Muscle of back (tissue), 10 donors: ENCODE results near the gene OR13C3. TPM values are rescaled to one million over a fixed set of nuclear protein-coding genes. Genes with fewer than 3 reads are reported as not detected.

Experiments used
- polyA plus RNA-seq, 10 donors: library from polyadenylated mRNA; unstranded; fragments of 120-200 nt; gene quantifications; one replicate each; pipeline ENCODE4 v1.2.1, GENCODE V29; 2013; ENCODE audit not compliant: insufficient read length in 10 of 10

Gene OR13C3
- polyA plus RNA-seq, 10 donors = not detected

Other genes starting within 250 kb of the OR13C3 start
- not detected for gene OR13F1, start 32.6 kb downstream of the OR13C3 start, polyA plus RNA-seq
- not detected for gene OR13C4, start 9.6 kb downstream of the OR13C3 start, polyA plus RNA-seq
- gene OR13C8, start 32.3 kb upstream of the OR13C3 start, polyA plus RNA-seq = not detected
- gene OR13C5, start 62.6 kb upstream of the OR13C3 start, polyA plus RNA-seq = not detected
- gene OR13C2, start 68.8 kb upstream of the OR13C3 start, polyA plus RNA-seq = not detected
- not detected for gene OR13C9, start 81.3 kb upstream of the OR13C3 start, polyA plus RNA-seq
- gene OR13D1, start 157.7 kb upstream of the OR13C3 start, polyA plus RNA-seq = not detected
- gene NIPSNAP3A, start 210.8 kb upstream of the OR13C3 start, polyA plus RNA-seq = 10 to 100 TPM; 47.7 to 64.1 (median 57.9) TPM
- gene NIPSNAP3B, start 227.3 kb upstream of the OR13C3 start, polyA plus RNA-seq = 10 to 100 TPM; 14.9 to 27.7 (median 22.8) TPM